Upper lobe of left lung (tissue), 6 donors: ENCODE results near the gene MFRP. TPM values are rescaled to one million over a fixed set of nuclear protein-coding genes. Genes with fewer than 3 reads are reported as not detected.

ENCODE experiments used
- ATAC-seq, 2 donors: fragments of 200-7000 bp; cut with Tn5 transposase; one replicate each; pipeline ENCODE4 v1.9.1; 2022; ENCODE audit warnings: mild to moderate bottlenecking in 2 of 2, moderate library complexity in 2 of 2; ENCODE audit not compliant: low FRiP score in 2 of 2
- DNase-seq, 2 donors: peaks; one replicate each; pipeline ENCODE4 v3.0.0-alpha.2; 2019 to 2020
- H3K27ac ChIP-seq, 4 donors: fragments of 200-600 bp; sonication (generic); one replicate each; pipeline ENCODE4 v1.5.1; 2016 to 2019
- H3K27me3 ChIP-seq, 4 donors: fragments of 200-600 bp; sonication (generic); one replicate each; pipeline ENCODE4 v1.5.1; 2017 to 2019
- H3K36me3 ChIP-seq, 4 donors: fragments of 200-600 bp; sonication (generic); one replicate each; pipeline ENCODE4 v1.5.1; 2016 to 2019
- H3K4me1 ChIP-seq, 4 donors: fragments of 200-600 bp; sonication (generic); one replicate each; pipeline ENCODE4 v1.5.1; 2018 to 2019
- H3K4me3 ChIP-seq, 4 donors: fragments of 200-600 bp; sonication (generic); one replicate each; pipeline ENCODE4 v1.5.1; 2017 to 2019; ENCODE audit warnings: mild to moderate bottlenecking in 2 of 4, moderate library complexity in 1 of 4
- H3K9me3 ChIP-seq, 4 donors: fragments of 200-600 bp; sonication (generic); one replicate each; pipeline ENCODE4 v1.5.1; 2018 to 2019
- CTCF ChIP-seq, 6 experiments: fragments of 450-650 bp in 4 of 6; fragments of 200-600 bp in 2 of 6; sonication (generic) in 2 of 6; IDR thresholded peaks; one replicate each; pipeline ENCODE4 v1.5.1; 2016 to 2019; ENCODE audit warnings: antibody characterized with exemption in 6 of 6
- EP300 ChIP-seq, 4 donors: sonication (generic); formaldehyde crosslinking; IDR thresholded peaks; one replicate each; pipeline ENCODE4 v1.5.1; 2017; ENCODE audit warnings: antibody characterized with exemption in 4 of 4, control low read depth in 2 of 4
- POLR2A ChIP-seq, 4 donors: fragments of 450-650 bp; IDR thresholded peaks; one replicate each; pipeline ENCODE4 v1.5.1; 2016 to 2017; ENCODE audit warnings: antibody characterized with exemption in 4 of 4, mild to moderate bottlenecking in 2 of 4
- POLR2AphosphoS5 ChIP-seq, 2 donors: sonication (generic); formaldehyde crosslinking; IDR thresholded peaks; one replicate each; pipeline ENCODE4 v1.5.1; 2017; ENCODE audit warnings: antibody characterized with exemption in 2 of 2
- WGBS, 2 donors: methylation state at CpG; one replicate each; pipeline ENCODE4 v1.1.5; 2017 to 2018; 5-methylcytosine and 5-hydroxymethylcytosine counted together
- total RNA-seq, 6 donors: library from RNA; depleted of rRNA in 4 of 6; stranded (reverse); fragments of >200 nt in 4 of 6; gene quantifications; one replicate each; pipeline versions ENCODE4 v1.1.0 to v1.2.1, GENCODE V29; 2016 to 2021
- donor health status: DM: no; HTN: no; CAD: no; lungs with moderate emphysema.
- donor health status: DM: no; HTN: yes; CAD: no; lungs with severe emphysema.

Gene MFRP
- total RNA-seq, 6 donors from 2014 or later: not detected

- TF ChIP-seq CTCF (IDR thresholded peaks at IDR 0.05) (no peak), POLR2A (IDR thresholded peaks at IDR 0.05) (no peak), POLR2AphosphoS5 (IDR thresholded peaks at IDR 0.05) (no peak), EP300 (IDR thresholded peaks at IDR 0.05) (no peak)
- no peak for ATAC-seq
- 9 to 10% methylated on average over 9 of the region's 9 CpGs for WGBS, 2 donors
- Histone ChIP-seq H3K9me3 (no peaks in the 10 kb centered on the region), H3K4me1 (peaks cover 9 to 18% (median 15%) of the 10 kb centered on the region in 4 donors), H3K36me3 (no peaks in the 10 kb centered on the region), H3K27ac (no peak overlapping the region), H3K27me3 (no peaks in the 10 kb centered on the region), H3K4me3 (peak overlapping the region; percentile 18 to 54 (median 40))
- DNase-seq: no peak
Observed at GRCh38 chr11:119382101-119382500, 35.6 kb upstream of the MFRP start.

- Histone ChIP-seq H3K4me3 (peak within 1 kb of the TSS; percentile 18 to 54 (median 40)), H3K27ac (peak within 1 kb of the TSS in 2 of 4 donors; percentile 57 to 73)
Observed at GRCh38 chr11:119381181-119381988, 34.9 kb upstream of the MFRP start, which contains the start of gene USP2. Gene USP2 (minus strand): TSS chr11:119381690. CDS start chr11:119373480, 8,210 bp downstream.

GRCh38 chr11:119380827-119381180, 34.3 kb upstream of the MFRP start:
- H3K36me3 ChIP-seq: no peaks in the 10 kb centered on the region
- no peak for ATAC-seq
- H3K9me3 ChIP-seq: no peaks in the 10 kb centered on the region
- DNase-seq: no peak
- H3K27ac ChIP-seq: peak overlapping the region in 2 of 4 donors; percentile 57 to 73
- peak overlapping the region; percentile 4 to 54 (median 40) for H3K4me3 ChIP-seq
- TF ChIP-seq EP300 (IDR thresholded peaks at IDR 0.05) (no peak), CTCF (IDR thresholded peaks at IDR 0.05) (no peak), POLR2AphosphoS5 (IDR thresholded peaks at IDR 0.05) (no peak), POLR2A (IDR thresholded peaks at IDR 0.05) (no peak)
- H3K4me1 ChIP-seq: peaks cover 20 to 27% (median 24%) of the 10 kb centered on the region in 4 donors
- no peaks in the 10 kb centered on the region for H3K27me3 ChIP-seq
- 11 to 14% methylated on average over 4 to 10 of the region's 10 CpGs for WGBS, 2 donors

More at GRCh38 chr11:119381181-119381988, 34.9 kb upstream of the MFRP start, which contains the start of gene USP2:
- no peaks in the 10 kb centered on the region for H3K27me3 ChIP-seq
- WGBS, 2 donors: 0 to 1% methylated on average over 24 to 54 of the region's 54 CpGs
- ATAC-seq: peak; percentile 96 to 97
- no peaks in the 10 kb centered on the region for H3K9me3 ChIP-seq
- peaks cover 14 to 21% (median 19%) of the 10 kb centered on the region in 4 donors for H3K4me1 ChIP-seq
- no peaks in the 10 kb centered on the region for H3K36me3 ChIP-seq
- DNase-seq: peak; percentile 98 to 99
- TF ChIP-seq CTCF (IDR thresholded peaks at IDR 0.05) (peak; percentile 72 to 98 (median 96)), POLR2A (IDR thresholded peaks at IDR 0.05) (peak in 2 of 4 donors; percentile 24 to 54), EP300 (IDR thresholded peaks at IDR 0.05) (peak in 1 of 4 donors; percentile 81), POLR2AphosphoS5 (IDR thresholded peaks at IDR 0.05) (peak in 1 of 2 donors; percentile 65)

- DNase-seq (peak in 1 of 2 donors; percentile 18), ATAC-seq (peak in 1 of 2 donors; percentile 22)
- no peaks in the 10 kb centered on the region for H3K9me3 ChIP-seq
- H3K4me1 ChIP-seq: peaks cover 22 to 31% (median 28%) of the 10 kb centered on the region in 4 donors
- no peaks in the 10 kb centered on the region for H3K36me3 ChIP-seq
- 74 to 80% methylated on average over 12 to 13 of the region's 13 CpGs for WGBS, 2 donors
- no peak overlapping the region for H3K4me3 ChIP-seq
- no peak for TF ChIP-seq POLR2AphosphoS5 (IDR thresholded peaks at IDR 0.05)
- TF ChIP-seq POLR2A (IDR thresholded peaks at IDR 0.05): no peak
- no peak for TF ChIP-seq EP300 (IDR thresholded peaks at IDR 0.05)
- no peak for TF ChIP-seq CTCF (IDR thresholded peaks at IDR 0.05)
- H3K27ac ChIP-seq: no peak overlapping the region
- no peaks in the 10 kb centered on the region for H3K27me3 ChIP-seq
Observed at GRCh38 chr11:119380160-119380826, 33.8 kb upstream of the MFRP start.
